HG03039 (cell line): ENCODE data around the gene PSG2.
"Not testable (repeated sequence)": the region's sequence is repeated elsewhere in the genome, so short reads cannot be mapped to it uniquely, and the experiment has no call there.

Source experiments
- ATAC-seq: cut with Tn5 transposase; IDR thresholded peaks from one replicate; pipeline ENCODE4 v1.9.1; 2021; ENCODE audit warnings: mild to moderate bottlenecking, moderate library complexity; ENCODE audit not compliant: unreplicated experiment

PSG2 gene

DNA sequence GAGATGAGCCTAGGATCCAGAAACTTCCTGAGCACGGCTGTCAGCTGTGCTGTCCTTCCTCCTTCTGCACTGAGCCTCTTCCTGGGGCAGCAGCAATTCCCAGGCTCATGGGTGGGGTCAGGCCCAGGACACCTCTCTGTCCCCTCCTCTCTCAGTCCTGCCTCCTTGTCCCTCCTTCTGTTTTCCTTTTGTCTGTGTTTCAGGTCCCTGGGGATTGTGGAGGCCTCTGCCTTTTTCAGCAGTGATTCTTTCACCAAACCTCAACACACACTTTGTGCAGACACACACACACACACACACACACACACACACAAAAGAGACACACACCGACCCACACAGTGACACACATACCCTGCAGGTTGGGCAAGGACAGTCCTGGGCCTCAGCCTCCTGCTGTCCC is at the start of gene PSG2:
PSG2 (minus strand) TSS at position 101 of the 400 bp plus-strand sequence. CDS start 132 bp downstream, outside the sequence.
- not testable (repeated sequence) for ATAC-seq

DNA sequence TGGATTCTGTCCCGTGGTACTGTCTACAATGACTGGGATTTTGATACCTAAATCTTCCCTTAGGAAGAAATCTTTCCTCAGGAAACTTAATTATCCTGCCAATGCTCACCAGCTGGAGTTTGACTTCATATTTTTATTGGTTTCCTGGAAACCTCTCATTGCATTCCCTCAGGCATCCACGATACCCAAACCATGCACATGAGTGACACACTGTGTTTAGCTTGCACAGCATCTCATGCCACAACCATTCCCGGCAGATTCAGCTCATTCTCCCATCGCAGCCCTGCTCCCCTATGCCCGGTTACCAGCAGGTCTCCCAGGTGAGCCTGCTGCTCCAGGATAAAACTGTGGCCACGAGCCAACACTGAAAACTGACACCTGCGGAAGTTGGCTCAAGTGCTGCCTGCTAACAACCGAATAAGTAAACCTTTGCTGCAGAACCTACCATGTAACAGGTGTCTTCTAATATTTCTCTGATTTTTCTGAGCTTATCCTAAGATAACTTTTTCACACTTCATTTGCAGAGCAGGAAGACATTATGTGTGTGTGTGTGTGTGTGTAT is 48.9 kb upstream of the PSG2 start:
- not testable (repeated sequence) for ATAC-seq

DNA sequence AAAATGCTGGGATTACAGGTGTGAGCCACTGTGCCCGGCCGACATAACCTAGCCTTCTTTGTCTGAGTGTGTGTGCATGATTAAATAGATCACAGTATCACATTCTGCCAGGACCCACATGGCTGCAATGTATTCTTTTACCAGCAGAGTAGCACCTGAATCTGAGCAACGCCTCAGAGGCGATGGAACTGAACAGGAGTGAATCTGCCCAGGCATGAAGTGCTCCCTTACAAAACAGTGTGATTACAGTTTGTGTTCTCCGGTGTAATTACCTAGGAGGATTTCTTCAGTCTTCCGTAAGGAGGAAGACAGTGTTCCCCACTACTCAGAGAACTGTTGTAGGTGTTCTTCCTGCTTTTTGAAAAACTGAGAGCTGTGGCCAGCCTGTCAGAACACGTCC is 46.7 kb upstream of the PSG2 start:
- ATAC-seq, result not testable (repeated sequence)

DNA sequence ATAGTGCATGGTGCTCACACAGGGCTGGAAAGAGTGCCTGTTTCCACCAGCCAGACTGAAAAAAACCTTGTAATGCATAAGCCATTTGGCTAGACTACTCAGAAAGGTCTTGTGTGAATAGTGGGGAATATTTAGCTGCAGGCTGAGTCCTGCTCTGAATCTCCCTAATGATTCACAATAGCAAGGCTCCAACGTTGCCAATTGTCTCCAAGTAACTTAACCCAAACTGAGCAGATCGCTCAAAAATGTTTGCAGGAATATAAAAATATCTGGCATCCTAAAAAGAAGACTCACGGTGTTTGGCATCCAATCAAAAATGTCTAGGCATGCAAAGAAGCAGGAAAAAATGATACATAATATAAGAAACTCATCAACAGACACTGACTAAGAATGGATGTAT is 44.8 kb upstream of the PSG2 start:
- not testable (repeated sequence) for ATAC-seq

DNA sequence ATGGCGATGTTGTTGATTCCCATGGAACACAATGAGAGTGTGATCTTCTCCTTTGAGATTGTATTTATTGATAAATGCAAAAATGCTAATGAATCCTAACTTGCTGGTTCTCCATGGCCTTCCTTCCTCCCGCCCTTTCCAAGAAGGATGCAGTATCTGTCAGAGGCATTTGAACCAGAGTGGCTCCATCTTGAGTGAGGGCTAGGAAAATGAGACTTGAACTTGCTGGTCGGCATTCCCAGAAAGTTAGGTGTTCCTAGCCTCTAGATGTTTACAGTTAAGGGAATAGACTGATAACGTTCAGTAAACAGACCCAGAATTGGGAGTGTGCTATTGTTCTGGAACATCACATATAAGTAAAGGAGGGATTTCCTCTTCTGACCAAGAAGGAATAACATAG is 44.2 kb upstream of the PSG2 start:
- ATAC-seq, result no peak

DNA sequence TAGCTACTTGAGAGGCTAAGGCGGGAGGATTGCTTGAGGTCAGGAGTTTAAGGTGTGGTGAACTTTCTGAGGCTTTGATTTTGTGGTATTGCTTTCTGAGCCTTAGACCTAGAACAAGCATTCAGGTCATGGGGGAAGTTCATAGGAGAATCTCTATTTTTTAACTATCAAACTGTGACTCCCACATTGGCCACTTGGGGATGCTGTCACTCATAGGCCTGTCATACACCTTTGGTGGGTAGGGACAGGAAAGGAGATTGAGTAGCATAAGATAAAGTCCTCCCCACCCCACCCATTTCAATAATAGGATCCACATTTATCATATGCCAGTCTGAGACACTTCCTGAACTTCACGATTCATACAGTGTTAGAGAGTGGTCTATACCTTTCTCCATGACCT is 41.9 kb upstream of the PSG2 start:
- ATAC-seq, result no peak

DNA sequence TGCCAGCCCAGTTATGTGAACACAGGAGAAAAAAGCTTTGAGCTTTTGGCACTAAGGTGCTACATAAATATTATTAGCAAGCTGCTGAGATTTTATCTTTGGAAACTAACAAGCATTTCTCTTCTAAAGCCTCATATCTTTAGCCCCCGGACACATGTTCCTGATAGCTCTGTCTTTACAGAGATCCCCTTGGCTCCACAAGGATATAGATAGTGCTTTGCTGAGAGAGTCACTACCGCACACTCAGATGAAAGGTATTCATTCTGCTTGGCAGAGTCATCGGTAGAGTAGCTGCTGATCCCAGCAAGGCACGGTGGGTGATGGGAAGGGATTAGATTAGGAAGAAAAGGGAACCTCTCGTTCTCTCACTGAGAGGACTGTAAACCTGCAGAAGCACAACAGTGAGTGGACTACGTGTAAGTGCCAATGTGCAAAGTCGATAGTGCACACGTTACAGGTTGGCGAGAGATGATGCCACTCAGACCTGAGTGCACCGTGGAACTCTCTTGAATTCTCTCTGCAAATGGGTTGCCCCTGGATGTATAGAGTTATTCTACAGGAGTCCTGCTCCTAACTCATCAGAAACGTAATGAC is 38.0 kb upstream of the PSG2 start:
- ATAC-seq, result not testable (repeated sequence)

DNA sequence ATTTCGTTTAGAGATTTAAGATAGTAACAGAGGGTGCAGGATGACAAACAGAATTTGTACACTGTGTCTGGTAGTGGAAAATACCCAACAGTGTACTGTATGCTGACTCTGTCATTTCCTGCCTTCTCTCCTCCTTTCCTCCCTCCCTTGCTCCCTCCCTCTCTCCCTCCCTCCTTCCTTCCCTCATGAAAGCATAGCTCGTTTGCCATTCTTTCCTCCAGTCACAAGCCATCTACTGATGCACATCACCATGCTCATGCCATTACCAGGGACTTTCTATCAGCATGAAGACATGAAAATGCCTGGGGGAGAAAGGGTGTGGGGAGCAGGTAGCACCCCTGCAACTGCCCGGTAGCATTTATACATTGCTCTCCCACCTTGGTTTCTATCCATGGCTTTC is 37.0 kb upstream of the PSG2 start:
- ATAC-seq, result not testable (repeated sequence)

DNA sequence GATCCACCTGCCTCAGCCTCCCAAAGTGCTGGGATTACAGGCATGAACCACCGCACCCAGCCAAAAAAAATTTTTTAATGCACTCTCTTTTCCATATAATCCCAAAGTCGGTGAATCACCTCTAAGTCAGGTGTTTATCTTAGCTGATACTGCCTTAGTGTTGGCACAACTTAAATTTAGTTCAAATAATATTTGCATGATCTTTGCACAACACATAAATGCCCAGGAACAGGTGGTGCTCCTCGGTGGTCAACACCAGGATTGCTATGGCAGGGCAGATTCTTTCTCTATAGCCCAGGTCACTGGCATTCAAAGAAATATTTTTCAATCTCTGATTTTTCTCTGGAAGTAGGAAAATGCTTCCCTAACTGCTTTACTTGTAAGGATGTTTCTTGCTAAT is 33.9 kb upstream of the PSG2 start:
- not testable (repeated sequence) for ATAC-seq

DNA sequence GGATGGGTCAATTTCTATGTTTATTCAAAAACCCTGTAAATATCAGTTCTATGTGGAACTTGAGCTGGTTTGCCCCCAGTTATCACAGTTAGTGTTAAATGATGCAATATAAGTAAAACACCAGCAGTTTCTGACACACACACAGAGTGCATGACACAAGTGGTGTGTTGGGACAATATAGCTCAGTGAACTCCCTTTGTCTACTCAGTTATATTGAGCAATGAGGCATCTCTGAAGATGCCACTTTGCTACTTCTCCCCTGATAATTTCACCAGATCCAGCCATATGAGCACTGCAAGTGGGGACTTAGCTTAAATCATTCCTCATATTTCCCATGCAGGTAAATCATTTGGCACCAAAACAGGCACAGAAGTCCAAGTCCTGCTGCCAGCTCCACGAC is 33.0 kb upstream of the PSG2 start:
- not testable (repeated sequence) for ATAC-seq

DNA sequence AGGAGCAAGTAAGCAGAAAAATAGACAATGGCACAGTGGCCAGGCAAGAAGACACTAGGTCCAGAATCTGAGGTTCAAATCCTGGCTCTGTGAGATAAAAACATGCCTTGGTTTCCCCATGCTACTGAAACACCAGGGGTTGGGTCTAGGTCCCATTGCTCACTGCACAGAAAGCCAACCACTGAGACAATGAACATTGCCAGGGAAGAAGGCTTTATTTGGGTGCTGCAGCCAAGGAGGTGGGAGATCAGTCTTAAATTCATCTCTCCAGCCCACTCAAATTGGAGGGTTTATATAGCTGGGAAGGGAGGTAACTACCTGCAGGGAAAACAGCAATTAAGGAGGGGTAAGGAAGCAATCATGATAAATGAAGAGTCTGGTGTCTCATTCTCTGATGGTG is 32.6 kb upstream of the PSG2 start:
- ATAC-seq, result not testable (repeated sequence)

DNA sequence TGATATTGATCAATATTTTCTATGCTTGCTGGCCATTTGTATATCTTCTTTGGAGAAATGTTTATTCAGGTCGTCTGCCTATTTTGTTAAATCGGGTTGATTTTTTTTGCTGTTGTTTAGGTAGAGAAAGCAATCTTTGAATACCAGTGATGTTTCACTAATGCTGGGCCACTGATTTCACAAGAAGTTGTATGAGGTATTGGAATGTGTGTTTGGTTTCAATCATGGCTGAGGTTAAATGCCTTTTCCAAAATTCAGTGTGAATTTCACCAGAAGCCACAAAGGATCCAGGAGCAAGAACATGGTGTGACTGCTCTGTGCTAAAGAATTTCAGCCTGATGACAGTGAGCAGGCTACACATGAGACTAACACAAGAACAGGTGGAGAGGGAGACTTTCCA is 32.1 kb upstream of the PSG2 start:
- ATAC-seq, result not testable (repeated sequence)

DNA sequence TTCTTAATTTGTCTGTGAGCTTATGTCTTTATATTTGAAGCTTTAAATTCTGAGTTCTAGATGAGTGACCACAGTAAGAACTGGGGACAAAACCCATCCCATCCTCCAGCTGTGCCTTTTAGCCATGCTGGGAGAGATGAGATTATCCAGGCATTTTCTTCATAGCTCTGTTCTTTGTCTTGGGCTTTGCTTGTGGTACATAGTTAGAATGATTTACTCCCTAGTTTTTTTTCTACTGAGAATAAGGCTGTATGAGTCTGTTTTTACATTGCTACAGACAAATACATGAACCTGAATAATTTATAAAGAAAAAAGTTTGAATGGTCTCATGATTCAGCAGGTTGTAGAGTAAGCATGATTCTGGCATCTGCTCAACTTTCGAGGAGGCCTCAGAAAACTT is 24.9 kb upstream of the PSG2 start:
- not testable (repeated sequence) for ATAC-seq

DNA sequence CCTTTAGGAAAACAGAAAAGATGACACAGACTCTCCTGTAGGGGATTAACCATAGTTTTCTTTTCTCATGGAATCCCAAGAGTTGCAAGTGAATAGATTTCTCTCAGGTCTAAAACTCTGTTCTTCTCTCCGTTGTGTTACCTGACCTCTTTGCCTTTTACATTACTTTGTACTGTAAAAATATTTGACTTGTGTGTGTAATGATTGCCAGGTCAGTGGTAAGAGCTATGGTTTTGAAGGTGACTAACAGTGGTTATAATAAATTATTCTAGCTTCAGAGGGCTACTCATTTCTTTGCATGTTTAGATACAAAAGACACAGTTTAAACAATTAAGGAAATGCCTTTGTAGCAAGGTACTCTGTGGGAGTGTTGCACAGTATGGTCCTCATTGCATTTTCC is 23.0 kb upstream of the PSG2 start:
- ATAC-seq, result no peak

DNA sequence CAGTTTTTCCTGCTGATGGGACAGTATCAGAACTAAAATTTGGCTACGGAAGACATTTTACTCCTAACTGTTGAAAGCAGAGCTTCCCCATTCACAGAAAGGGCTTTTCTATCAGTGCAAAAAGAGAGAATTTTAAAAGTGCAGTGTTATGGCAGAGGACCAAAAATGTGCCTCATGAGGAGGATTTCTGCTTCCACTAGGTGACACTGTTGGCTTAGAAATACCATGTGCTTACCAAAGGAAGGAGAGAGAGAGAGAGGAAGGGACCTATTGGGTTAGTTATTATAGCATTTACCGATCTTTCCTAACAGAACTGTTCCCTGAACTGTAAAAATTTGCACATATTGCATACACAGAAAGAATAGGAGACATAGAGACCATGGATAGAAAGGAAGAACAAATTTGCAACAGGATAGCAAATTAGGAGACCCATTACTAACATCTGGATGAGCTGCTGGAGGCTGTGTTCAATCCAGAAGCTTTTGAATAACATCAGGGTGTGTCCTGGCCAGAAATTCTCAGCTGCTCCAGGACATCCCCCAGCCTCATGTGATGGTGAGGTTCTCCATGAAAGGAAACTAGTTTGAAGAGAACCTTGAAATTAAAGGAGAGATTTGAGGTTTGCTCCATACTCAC is 21.8 kb upstream of the PSG2 start:
- ATAC-seq, result not testable (repeated sequence)

DNA sequence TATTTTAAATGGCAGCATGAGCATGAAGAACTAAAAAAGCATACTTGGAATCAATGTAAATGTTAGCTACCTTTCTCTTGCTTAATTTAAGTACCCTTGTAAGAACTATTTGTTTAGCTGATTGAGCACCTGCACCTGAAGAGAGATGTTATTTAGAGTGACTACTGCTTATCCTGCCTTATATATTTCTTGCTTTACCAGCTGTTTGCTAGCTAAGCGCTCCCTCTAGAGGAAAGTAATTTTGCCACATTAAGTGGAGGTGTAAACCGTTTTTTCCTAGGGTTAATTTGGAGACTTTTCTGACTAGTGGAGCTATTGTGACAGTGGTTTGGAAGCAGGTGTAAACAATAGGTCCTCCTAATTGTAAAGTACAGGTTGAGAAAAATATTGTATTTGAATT is 19.4 kb upstream of the PSG2 start:
- no peak for ATAC-seq

DNA sequence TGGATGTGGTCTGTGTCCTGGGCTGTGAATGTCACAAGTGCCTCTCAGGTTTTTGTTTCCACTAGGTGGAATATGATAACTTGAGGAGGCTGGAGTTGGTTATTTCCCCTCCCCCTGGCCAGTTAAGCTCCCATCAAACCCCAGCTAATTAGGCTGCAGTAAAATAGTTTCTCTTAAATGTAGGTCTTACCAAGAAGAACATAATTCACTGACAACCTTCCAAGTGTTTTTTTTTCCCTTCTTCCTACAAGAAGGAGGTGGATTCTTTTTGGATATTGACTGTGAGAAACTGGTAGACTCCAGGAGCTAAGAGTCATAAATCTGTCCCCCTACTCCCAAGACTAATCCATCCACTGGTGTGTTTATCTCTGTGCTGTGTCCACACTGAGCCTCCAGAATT is 15.9 kb upstream of the PSG2 start:
- ATAC-seq, result not testable (repeated sequence)

DNA sequence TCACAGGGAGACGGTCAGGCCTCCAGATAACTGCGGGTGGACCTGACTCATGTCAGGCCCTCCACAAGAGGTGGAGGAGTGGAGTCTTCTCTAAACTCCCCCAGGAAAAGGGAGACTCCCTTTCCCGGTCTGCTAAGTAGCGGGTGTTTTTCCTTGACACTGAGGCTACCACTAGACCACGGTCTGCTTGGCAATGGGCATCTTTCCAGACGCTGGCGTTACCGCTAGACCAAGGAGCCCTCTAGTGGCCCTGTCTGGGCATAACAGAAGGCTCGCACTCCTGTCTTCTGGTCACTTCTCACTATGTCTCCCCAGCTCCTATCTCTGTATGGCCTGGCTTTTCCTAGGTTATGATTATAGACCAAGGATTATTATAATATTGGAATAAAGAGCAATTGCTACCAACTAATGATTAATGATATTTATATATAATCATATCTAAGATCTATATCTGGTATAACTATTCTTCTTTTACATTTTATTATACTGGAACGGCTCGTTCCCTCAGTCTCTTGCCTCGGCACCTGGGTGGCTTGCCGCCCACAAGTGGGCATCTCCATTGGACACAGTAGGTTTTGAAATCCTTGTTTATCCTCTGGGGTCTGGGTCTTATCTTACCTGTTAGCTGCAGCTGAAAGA is 5.3 kb upstream of the PSG2 start:
- not testable (repeated sequence) for ATAC-seq

DNA sequence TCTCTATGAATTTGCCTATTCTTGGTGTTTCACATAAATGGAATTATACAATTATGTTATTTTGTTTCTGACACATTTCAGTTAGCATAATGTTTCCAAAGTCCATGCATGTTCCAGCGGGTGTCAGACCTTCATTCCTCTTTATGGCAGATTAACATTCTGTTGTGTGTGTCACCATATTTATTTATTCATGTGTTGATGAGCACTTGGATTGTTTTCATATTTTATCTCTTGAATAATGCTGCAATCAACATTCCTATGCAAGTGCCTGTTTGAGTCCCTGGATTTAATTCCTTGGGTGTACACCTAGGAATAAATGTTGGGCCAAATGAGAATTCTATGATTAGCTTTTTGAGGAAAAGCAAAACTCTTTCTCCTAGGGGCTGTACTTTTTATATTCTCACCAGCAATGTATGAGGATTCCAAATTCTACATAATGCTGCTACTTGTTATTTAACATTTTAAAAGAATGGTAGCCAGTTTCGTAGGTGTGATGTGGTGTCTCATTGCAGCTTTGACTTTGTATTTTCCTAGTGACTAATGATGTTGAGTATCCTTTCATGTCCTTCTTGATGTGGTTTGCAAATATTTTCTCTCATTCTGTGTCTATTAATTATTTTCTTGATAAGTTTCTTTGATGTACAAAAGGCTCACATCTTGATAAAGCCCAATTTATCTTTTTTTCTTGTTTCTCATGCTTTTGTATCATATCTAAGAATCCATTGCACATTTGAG is 3.5 kb upstream of the PSG2 start:
- ATAC-seq, result not testable (repeated sequence)

DNA sequence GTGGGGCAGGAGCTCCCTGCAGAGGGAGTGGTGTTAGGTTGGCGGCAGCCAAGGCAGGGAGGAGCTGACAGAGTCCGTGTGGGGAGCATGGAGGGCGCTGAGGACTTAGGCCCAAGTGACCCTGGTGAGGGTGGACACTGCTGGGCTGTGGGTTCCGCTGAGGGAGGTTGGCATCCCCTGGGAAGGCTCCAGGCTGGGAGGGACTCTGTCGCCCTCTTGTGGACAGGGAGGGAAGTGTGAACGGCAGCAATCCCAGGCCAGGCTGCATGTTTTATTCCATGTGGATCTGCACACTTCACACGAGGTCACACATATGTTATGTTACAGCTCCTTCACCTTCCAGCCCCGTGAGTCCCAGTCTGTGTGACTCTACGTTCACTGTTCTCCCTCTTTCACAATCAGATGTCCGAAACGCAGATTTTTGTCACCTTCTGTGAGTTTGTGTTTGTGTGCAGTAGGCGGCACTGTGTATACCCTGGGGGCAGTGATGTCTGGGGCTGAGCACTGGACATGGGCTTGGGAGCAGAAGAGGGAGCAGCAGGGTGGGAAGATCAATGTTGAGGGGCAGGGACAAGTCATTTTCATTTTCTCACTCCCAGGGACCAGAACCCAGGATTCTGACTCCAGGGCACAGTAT is 1.8 kb upstream of the PSG2 start:
- not testable (repeated sequence) for ATAC-seq

DNA sequence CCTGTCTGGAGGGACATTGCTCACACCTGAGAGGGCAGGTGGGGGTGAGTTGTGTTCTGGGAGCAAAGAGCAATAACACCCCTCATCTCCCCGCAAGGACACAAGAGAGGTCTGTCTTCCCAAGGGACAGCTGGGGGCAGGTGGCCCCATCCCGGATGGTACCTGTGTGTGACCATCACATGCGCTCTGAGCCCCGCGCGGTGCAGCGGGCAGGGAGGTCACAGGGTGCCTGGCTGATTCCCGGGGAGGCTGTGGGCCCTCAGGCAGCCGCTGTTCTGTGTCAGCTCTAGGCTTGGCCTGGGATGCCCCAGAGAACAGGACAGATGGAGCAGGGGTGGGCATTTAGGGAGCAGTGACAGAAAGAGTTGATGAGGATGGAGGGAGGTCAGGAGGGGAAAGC is 1.2 kb upstream of the PSG2 start:
- not testable (repeated sequence) for ATAC-seq
